M059J (cell line): ENCODE data around the gene NEU1. TPM values are rescaled to one million over a fixed set of nuclear protein-coding genes. Genes with fewer than 3 reads are reported as not detected.
"Not testable (repeated sequence)": the region's sequence is repeated elsewhere in the genome, so short reads cannot be mapped to it uniquely, and the experiment has no call there.

Source experiments
- DNase-seq: peaks from one replicate; pipeline ENCODE4 v3.0.0-alpha.2; 2012; ENCODE audit warnings: low read depth
- total RNA-seq: library from RNA; depleted of rRNA; stranded (reverse); fragments of >200 nt; shearing (Covaris generic); gene quantifications from 2 replicates; pipeline ENCODE4 v1.2.3, GENCODE V29; 2014

The NEU1 gene
- total RNA-seq, 1 experiment from 2014 or later = 218 TPM

DNA sequence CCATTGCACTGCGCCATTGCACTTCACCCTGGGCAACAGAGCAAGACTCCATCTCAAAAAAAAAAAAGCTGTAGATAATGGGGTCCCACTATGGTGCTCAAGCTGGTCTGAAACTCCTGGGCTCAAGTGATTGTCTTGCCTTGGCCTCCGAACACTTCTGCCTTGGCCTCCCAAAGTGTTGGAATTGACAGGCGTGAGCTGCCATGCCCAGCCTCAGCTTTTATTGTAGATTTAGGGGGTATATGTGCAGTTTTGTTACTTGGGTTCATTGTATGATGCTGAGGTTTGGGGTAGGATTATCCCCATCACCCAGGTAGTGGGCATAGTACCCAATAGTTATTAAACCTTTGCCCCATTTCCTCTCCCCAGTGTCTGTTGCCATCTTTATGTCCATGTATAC, 23.7 kb downstream of the NEU1 start:
- no peak for DNase-seq

DNA sequence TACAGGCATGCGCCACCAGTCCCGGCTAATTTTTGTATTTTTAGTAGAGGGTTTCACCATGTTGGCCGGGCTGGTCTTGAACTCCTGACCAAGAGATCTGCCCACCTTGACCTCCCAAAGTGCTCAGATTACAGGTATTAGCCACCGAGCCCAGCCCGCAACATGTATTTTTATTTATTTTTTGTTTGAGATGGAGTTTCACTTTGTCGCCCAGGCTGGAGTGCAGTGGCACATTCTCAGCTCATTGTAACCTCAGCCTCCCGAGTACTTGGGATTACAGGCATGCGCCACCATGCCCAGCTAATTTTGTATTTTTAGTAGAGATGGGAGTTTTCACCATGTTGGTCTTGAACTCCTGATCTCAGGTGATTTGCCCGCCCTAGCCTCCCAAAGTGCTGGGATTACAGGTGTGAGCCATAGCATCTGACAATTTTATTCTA, 24.5 kb downstream of the NEU1 start:
- DNase-seq = not testable (repeated sequence)

DNA sequence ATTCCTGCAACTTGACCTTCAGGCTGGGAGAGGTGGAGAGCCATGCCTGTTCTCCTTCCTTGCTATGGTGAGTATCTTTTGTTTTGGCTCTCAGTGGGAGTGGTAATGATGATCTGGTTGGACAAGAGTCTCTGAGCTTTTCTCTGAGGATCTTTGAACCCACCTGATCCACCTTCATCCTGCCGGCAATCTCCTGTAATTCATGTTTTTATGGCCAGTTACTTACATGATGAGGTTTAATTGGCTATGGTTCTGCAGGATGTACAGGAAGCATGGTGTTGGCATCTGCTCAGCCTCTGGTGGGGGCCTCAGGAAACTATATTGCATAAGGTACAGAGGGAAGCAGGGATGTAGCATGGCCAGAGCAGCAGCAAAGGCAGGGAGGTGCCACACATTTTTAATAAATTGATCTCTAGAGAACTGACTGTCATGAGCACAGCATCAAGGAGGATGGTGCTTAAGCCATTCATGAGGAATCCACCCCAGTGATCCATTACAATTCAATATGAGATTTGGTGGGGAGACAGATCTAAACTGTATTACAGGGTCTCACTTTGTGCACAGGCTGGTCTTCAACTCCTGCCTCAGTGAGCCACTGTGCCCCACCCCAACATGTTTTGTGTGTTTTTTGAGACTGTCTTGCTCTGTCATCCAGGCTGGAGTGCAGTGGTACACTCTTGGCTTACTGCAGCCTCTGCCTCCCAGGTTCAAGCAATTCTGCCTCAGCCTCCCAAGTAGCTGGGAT, 25.1 kb downstream of the NEU1 start:
- DNase-seq = no peak

DNA sequence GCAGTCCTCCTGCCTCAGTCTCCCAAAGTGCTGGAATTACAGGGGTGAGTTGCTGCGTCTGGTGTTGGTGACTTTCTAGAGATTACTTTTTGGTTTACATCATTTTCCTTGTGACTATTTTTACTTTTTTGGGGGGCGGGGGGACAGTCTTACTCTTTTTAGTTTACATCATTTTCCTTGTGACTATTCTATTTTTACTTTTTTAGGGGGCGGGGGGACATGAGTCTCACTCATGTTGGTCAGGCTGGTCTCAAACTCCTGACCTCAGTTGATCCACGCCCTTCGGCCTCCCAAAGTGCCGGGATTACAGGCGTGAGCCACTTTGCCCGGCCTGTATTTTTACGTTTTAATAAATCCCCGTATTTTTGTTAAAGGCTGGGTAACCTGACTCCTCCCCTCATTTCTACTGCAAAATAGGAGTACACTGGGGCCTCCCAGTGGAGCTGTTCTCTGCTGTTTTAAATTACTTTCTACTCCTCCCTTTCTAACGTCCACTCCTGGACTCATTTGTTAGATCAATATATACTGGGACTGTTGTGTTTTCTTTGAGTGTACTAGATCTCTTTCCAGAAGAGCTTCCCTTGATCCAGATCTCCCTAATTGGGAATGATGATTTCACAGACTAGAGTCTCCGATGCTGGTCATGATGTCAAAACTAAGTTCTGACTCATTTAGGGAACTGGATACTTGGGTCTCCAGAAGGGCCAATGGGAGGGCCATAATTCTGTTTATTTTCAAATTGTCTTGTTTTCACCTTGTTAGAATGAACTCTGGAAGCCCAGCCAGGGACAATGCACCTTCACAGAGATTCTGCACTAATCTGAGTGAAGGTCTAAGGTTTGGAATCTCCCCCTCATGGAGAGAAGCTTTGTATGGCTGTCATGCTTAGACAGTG, 25.9 kb downstream of the NEU1 start:
- DNase-seq = peak; percentile 45

DNA sequence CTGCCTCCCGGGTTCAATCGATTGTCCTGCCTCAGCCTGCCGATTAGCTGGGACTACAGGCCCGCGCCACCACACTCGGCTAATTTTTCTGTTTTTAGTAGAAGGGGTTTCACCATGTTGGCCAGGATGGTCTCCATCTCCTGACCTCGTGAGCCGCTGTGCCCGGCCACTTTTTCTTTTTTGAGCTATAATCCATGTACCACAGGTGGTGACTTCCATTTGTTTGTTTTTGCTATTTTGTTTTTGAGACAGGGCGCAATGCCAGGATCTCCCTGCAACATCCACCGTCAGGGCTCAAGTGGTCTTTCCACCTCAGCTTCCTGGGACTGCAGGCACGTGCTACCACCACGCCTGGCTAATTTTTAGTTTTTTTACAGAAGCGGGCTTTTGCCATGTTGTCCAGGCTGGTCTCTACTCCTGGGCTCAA, 26.6 kb downstream of the NEU1 start:
- no peak for DNase-seq

DNA sequence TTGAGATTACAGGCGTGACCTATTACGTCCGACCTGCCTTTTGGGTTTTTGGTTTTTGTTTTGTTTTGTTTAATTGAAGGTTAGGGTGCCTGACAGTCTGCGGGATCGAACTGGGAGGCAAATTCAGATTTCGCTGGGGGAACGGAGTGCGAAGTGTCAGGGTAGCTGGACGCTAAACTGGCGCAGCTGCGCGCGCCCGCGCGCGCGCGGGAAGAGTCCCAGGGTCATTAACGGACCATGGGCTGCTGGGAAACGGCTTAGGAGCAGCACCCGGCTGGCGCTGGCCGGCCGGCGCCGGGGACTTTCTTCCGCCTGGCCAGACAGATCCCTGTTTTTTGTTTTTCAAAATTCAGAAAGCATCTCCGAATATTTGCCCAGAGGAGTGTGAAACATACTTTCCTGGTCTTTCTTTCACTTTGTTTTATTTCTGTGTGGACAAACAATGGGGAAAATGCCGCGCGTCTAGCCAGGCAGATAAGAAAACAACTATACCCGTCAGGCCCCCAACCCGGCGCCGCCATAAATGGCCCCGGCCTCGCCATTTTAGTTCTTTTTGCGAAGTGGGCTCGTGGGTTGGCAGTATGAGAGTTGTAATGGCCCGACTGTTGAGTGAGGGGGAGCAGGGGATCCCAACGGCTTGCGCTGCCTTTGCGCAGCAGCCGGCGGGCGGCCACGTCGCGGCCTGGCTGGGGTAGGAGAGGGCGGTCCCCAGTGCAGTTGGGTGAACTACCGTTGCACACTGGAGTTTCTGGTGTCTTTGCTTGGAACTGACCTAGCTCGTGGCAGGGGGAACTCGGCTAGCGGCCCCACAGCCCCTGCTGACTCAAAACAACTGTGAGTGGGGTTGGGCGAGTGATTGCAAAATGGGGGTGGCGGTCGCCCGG, 28.0 kb downstream of the NEU1 start:
- DNase-seq = peak; percentile 92

DNA sequence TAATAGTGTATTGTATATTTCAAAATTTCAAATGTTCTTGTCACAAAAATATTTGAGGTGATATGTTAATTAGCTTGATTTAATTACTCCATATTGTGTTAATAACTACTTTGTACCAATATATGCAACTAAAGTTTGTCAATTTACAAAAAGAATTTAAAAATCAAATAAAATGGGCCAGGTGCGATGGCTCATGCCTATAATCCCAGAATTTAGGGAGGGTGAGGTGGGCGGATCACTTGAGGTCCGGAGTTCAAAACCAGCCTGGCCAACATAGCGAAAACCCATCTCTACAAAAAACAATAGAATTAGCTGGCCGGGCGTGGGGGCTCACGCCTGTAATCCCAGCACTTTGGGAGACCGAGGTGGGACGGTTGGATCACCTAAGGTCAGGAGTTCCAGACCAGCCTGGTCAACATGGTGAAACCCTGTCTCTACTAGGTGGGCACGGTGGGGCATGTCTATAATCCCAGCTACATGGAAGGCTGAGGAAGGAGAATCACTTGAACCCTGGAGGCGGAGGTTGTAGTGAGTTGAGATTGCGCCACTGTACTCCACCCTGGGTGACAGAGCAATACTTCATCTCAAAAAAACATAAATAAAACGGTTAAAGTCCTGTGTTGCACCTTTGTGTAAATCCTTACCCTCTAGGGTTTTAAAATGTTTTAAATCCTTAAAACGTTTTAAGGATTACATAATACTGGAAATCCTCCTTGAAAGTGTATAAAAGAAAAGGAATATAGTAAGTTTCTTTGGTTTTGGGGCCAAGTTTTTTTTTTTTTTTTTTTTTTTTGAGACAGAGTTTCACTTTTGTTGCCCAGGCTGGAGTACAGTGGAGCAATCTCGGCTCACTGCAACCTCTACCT, 31.0 kb downstream of the NEU1 start:
- peak; percentile 15 for DNase-seq

DNA sequence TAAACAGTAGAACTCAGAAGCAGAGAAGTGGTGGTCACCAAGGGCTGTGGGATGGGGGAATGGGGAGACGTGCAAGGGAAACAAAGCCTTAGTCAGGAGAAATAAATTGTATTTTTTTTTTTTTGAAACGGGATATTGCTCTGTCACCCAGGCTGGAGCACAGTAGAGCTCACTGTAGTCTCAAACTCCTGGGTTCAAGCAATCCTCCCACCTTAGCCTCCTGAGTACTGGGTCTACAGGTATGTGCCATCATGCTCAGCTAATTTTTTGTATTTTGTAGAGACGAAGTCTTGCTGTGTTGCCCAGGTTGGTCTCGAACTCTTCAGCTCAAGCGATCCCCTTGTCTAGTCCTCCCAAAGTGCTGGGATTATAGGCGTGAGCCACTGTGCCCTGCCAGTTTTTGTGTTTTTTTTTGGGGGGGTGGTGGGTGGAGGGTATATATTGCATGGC, 31.7 kb downstream of the NEU1 start:
- DNase-seq = no peak

DNA sequence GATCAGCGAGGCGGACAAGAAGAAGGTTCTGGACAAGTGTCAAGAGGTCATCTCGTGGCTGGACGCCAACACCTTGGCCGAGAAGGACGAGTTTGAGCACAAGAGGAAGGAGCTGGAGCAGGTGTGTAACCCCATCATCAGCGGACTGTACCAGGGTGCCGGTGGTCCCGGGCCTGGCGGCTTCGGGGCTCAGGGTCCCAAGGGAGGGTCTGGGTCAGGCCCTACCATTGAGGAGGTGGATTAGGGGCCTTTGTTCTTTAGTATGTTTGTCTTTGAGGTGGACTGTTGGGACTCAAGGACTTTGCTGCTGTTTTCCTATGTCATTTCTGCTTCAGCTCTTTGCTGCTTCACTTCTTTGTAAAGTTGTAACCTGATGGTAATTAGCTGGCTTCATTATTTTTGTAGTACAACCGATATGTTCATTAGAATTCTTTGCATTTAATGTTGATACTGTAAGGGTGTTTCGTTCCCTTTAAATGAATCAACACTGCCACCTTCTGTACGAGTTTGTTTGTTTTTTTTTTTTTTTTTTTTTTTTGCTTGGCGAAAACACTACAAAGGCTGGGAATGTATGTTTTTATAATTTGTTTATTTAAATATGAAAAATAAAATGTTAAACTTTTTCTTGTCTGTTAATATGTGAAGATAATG, 32.9 kb downstream of the NEU1 start:
- DNase-seq = peak; percentile 69

DNA sequence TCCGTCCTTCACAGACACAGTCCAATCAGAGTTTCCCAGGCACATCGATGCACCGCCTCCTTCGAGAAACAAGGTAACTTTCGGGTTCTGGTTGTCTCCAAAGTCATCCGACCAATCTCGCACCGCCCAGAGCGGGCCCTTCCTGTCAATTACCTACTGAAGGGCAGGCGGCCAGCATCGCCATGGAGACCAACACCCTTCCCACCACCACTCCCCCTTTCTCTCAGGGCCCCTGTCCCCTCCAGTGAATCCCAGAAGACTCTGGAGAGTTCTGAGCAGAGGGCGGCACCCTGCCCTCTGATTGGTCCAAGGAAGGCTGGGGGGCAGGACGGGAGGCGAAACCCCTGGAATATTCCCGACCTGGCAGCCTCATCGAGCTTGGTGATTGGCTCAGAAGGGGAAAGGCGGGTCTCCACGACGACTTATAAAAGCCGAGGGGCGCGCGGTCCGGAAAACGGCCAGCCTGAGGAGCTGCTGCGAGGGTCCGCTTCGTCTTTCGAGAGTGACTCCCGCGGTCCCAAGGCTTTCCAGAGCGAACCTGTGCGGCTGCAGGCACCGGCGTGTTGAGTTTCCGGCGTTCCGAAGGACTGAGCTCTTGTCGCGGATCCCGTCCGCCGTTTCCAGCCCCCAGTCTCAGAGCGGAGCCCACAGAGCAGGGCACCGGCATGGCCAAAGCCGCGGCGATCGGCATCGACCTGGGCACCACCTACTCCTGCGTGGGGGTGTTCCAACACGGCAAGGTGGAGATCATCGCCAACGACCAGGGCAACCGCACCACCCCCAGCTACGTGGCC, 35.1 kb downstream of the NEU1 start, which contains the start of gene HSPA1B:
TSS of gene HSPA1B (plus strand) at position 453 of the 794 bp plus-strand sequence. CDS start at position 666, 213 bp downstream.
- DNase-seq = peak; percentile 100

DNA sequence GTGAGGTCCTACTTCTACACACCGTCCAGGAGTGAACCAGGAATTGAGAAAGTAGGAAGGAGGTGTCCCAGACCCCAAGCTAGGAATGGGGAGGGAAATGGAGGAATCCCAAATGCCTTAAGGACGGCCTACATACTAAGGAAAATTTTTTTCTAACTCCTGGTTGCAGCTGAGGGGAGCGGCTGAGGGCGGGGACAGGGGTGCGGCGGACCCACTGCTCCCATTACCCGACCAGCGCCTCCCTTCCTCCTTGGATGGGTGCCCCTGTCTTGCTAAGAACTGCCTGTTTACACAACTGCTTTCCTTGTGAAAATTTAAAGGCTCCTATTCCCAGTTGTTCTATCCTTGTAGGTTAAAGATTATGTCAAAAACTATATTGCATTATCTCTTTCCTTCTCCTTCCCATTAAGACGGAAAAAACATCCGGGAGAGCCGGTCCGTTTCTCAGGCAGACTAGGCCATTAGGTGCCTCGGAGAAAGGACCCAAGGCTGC, 35.8 kb downstream of the NEU1 start:
- peak; percentile 93 for DNase-seq

DNA sequence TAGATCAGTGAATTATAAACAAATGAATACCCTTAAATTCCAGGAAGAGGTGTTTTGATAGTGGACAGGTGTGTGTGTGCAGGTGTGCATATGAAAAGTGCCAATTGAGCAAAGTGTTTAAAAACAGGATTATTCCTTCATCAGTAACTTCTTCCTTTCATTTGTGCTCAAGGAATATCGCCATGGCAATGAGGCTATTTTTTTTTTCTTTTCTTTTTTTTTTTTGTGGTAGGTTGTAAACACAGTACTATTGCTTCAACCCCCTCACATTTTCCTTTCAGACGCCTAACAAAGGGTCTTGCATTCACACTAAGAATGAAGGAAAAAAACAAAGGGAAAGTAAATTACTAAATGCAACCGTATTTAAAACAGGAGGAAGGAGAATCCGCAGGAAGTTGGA, 37.1 kb downstream of the NEU1 start:
- DNase-seq = peak; percentile 15

DNA sequence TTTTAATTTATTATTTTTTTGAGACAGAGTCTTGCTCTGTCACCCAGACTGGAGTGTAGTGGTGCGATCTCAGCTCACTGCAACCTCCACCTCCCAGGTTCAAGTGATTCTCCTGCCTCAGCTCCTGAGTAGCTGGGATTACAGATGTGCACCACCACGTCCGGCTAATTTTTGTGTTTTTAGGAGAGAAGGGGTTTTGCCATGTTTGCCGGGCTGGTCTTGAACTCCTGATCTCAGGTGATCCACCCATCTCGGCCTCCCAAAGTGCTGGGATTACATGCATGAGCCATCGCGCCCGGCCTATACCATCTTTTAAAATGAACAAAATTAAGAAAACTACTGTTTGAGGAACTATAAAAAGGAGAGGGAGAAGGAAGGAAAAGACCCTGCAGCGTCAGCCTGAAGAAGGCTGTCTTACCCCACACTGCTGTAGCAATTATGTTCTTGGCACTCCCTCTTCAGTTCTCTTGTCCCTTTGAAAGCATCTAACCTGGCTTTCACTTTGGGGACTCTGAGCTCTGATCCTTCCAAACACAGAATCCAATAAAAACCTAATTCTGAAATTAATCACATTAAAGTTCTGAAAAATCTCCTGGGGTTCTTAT, 38.9 kb downstream of the NEU1 start:
- not testable (repeated sequence) for DNase-seq

DNA sequence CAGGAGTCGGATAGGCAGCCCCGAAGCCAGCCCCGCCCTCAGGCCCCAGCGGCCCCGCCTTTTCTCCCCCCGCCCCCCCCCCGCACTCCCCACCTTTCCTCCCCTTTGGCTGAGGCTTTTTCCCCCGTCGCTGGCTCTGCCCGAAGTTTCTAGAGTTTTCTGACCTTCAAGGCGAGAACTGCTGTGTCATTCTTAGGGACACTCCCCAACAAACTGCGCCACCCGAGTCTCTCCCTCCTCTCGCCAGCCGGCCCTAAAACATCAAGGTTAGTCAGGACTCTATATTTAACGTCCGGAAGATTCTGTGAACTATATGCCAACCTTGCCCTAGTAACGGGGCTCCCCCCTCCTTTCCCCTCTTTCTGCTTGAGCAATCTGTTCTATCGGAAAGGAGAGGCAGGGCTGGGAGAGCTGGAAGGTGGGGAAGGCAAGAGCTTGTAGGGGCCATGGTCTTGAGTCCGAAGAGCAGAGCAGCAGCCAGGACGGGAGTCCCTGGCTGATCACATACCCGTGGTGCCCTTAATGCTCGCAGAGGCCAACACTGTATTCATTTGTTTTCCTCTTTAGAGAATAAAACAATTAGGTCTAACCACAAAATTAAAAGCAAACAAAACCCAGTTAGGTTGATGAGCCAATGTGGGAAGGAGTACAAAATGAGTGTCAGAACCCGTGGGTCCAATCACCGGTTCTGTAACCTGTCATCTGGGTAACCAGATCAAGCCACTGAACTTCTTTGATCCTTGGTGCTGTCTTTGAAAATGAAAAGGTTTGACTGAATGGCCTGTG, 40.4 kb downstream of the NEU1 start:
- DNase-seq = peak; percentile 91

DNA sequence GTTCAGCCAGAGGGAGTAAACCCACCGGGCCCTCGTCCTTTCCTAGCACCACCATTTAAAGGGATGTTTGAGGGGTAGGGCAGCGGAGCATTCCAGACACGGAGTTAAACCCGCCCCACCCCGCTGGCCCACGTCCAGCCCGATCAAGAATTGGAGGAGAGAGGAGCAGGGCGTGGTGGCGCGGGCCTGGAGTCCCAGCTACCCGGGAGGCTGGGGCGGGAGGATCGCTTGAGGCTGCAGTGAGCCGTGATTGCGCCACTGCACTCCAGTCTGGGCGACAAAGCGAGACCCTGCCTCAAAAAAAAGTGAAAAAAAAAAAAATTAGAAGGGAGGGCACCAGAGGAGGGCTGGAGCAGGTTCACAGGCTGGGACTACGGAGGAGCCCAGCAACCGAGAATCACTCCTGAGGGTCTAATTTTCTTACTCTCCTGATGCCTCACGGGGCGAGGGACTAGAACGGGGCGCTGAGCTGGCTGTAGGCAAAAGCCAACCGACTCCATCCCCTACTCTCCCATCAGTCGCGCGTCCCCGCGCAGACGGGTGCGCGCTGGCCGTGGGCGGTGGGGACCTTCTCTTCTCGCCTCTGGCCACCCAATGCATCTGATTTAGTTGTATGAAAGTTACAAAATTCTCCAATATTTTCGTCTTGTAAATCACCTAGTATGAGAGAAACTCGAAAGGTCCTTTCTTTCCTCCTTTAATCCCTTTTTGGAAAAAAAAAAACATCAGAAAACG, 41.2 kb downstream of the NEU1 start:
- DNase-seq = peak; percentile 76

DNA sequence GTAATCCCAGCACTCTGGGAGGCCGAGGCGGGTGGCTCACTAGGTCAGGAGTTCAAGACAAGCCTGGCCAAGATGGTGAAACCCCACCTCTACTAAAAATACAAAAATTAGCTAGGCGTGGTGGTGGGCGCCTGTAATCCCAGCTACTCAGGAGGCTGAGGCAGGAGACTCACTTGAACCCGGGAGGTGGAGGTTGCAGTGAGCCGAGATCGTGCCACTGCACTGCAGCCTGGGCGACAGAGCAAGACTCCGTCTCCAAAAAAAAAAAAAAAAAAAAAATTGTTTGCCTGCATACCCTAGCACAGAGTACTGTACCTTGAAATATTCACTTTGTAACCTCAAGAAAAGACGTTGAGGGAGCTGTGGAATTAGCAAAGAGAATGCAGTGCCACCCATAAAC, 42.2 kb downstream of the NEU1 start:
- DNase-seq = not testable (repeated sequence)

DNA sequence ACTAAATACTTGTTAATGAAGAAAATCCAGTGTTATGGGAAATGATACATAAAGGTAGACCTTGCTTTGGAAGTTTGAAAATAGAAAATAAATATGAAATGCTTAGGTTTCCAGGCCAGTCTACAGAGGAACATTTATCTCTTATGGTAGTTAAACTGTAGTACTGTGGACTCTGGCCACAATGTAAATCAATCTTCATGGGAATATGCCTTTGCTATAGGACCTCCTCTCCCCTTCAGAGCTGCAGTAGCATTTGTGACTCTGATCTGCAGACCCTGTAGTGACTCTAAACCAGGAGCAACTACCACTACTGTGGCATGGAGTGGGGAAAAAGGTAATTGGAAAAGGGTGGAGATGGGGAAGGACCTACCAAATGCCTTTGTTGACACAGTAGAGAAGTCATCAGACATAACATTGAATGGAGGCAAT, 42.7 kb downstream of the NEU1 start:
- DNase-seq = peak; percentile 14
